Fibroblast of skin of right biceps (primary cell): ENCODE measurements around the gene RBBP8.
A peak's percentile ranks its signal among the peaks of the same experiment; 100 is the strongest.

Source experiments
- DNase-seq: peaks from one replicate; pipeline ENCODE4 v3.0.0-alpha.2; 2013

The RBBP8 gene

GRCh38 chr18:23066060-23066459 lies 132.9 kb downstream of the RBBP8 start:
- DNase-seq: peak; percentile 55

- DNase-seq: no peak
Observed at GRCh38 chr18:23066504-23067039, 133.4 kb downstream of the RBBP8 start.

DNA sequence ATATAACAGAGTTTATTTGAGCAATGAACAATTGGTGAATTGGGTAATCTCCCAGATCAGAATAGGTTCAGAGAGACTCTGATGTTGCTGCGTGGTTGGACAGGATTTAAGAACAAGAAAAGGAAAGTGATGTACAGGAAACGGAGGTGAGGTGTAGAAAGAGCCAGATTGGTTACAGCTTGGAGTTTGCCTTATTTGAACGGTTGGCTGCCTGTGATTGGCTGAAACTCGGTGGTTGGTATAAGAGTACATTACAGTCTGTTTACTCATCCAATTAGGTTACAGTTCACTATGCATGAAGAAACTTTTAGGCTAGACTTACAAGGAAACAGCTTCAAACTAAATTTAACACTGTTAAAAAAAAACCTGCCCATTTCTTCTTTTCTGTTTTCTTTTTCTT lies 134.1 kb downstream of the RBBP8 start:
- DNase-seq: peak; percentile 65

DNA sequence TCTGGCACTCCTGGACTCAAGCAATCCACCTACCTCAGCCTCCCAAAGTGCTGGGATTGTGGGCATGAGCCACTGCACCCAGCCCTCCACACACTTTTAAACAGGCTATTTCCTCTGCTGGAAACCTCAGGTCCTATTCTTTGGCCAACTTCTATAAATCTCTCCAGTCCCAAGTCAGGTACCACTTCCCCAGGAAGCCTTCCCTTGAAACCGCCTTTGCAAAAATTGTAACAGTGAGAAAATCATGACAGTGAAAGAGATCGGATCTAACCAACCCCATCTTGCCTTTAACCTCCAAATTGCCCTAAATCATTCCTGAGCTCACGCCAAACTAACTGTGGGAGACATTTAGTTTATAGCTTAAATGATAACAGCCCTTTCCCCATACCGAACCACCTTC lies 134.9 kb downstream of the RBBP8 start:
- no peak for DNase-seq

- no peak for DNase-seq
Observed at GRCh38 chr18:23068570-23069310, 135.6 kb downstream of the RBBP8 start.

GRCh38 chr18:23069481-23069880 lies 136.4 kb downstream of the RBBP8 start:
- no peak for DNase-seq

DNA sequence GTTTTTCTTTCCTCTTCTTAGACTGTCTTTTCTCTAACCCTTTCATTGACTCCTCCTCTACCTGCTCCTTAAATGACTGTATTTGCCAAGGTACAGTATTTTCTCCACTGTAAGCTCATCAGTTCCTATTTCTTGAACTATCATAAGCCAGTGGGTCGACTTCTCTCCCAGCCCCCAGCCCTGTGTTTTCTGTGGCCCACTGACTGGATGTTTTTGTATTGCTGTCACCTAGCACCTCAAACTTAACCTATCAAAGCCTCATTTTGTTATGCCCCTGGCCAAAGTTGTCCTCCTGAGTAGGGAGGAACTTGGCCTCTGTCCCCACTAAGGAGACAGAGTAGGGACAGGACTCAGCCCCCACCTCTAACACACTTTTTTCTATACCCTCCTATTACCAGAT lies 136.8 kb downstream of the RBBP8 start:
- no peak for DNase-seq

- peak; percentile 61 for DNase-seq
Observed at GRCh38 chr18:23071285-23071684, 138.2 kb downstream of the RBBP8 start.

DNA sequence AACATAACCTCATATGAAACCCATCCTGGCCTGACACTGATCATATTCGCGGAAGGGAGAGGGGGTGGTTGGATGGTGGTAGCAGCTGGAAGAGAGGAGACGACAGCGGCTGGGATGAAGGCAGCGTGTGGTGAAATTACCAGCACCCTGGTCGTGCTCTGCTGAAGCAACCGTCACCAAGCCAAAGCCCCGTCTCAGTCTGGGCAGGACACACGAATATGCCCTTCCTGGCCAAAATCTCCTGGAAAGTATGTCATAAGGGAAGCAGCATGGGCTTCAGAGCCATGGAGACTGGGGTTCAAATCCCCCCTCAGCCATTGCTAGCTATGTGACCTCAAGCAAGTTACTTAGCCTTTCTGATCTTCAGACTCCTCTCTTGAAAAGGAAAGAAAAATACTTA lies 139.0 kb downstream of the RBBP8 start:
- no peak for DNase-seq

- no peak for DNase-seq
Observed at GRCh38 chr18:23073996-23074606, 141.0 kb downstream of the RBBP8 start.
